GM19395 (cell line): ENCODE measurements around the gene CFAP97.
A peak's percentile ranks its signal among the peaks of the same experiment; 100 is the strongest.
"Not testable (repeated sequence)": the region's sequence is repeated elsewhere in the genome, so short reads cannot be mapped to it uniquely, and the experiment has no call there.

ENCODE experiments used
- ATAC-seq: cut with Tn5 transposase; IDR thresholded peaks from one replicate; pipeline ENCODE4 v1.9.1; 2021; ENCODE audit warnings: mild to moderate bottlenecking, moderate library complexity; ENCODE audit not compliant: unreplicated experiment

Gene CFAP97

DNA sequence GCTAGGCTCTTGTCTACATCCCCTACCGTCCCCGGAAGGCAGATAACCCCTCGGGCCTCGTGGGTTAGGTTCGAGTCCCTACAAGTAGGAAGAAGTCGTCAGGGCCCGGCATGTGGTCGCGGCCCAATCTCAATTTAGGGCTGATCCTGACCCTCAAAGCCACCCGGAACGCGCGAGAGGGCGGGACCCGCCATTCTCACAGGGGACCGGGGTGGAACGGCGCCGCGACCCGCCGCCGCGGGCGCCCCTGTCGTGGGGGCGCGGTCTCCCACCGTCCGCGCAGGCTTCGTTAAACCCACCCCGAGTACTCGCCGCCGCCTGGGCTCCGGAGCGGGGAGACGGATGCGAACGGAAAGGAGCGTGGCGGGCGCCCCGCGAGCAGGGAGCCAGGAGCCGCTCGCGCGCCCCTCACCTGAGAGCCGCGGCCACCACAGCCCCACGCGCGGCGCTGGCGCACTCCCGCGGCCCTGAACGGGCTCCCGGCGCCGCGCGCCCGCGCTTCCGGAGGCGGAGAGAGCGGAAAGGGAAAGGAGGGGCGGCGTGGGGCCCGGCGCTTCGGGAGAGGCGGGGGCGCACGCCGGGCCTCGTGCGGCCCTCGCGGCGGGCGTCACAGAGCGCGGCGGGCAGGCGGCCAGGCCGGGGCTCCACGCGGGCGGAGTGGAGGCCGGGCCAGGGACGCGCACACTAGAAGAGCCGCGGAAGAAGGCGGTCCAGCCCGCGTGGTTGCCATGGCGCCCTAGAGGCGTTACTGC lies at the start of gene CFAP97:
TSS of gene CFAP97 (minus strand) at position 515 of the 752 bp plus-strand sequence. CDS start 12,804 bp downstream, outside the sequence.
- peak; percentile 69 for ATAC-seq

- ATAC-seq = peak; percentile 44
Observed at GRCh38 chr4:185249105-185249504, 45.3 kb upstream of the CFAP97 start.

DNA sequence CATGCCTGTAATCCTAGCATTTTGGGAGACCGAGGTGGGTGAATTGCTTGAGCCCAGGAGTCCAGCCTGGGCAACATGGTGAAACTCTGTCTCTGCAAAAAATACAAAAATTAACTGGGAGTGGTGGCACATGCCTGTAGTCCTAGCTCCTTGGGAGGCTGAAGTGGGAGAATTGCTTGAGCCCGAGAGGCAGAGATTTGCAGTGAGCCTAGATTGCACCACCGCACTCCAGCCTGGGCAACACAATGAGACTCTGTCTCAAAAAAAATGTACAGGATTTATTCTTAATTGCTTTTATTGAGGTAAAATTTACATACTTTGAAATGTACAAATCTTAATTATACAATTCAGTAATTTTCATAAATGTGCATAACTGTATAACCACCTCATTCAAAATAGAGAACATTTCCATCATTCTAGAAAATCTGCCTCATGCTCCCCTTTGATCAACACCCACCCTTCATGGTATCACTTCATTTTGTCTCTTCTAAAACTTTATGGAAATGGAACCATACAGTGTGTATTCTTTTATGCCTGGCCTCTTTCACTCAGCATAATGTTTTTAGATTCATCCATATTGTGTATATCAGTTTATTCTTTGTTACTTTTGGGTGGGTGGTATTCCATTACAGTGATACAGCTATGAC lies 44.7 kb upstream of the CFAP97 start:
- no peak for ATAC-seq

DNA sequence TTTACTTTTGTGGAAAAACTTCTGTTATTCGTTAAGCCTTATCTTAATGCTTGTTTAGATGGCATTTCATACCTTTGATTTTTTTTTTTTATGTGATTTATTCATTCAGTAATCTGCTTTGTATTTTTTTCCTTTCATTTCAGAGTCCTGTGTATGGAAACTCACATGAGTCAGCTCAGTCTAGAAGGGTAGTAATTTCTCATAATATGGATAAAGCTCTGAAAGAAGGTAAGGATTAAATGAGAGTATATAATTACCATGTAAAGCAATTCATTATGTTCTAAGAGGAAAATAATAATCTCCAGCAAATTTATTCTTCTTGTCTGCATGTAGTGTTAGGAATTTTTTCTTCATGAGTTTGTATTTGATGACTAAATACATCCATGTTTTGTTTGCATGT lies 43.4 kb upstream of the CFAP97 start:
- no peak for ATAC-seq

GRCh38 chr4:185246453-185246852 lies 42.7 kb upstream of the CFAP97 start:
- no peak for ATAC-seq

DNA sequence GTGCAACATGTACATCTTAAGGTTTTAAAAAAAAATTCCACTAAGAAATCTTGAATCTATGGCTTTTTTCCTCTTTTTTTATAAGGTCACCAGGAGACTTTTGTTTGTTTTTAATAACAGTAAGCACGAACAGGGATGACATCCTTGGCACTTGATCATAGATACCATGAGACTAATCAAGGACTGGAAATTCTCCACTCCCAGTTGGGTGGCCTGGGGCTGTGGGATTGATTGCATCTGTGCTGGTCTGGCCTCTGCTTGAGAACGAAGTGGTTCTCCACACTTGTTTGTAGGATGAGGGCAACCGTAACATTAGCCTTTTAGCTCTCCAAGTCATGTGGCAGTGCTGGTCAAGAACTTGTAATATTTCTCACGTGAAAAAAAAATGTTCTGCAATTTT lies 41.0 kb upstream of the CFAP97 start:
- no peak for ATAC-seq

- ATAC-seq = no peak
Observed at GRCh38 chr4:185243879-185244278, 40.1 kb upstream of the CFAP97 start.

GRCh38 chr4:185242749-185243533 lies 39.1 kb upstream of the CFAP97 start:
- no peak for ATAC-seq

GRCh38 chr4:185240486-185240885 lies 36.7 kb upstream of the CFAP97 start:
- ATAC-seq = not testable (repeated sequence)

DNA sequence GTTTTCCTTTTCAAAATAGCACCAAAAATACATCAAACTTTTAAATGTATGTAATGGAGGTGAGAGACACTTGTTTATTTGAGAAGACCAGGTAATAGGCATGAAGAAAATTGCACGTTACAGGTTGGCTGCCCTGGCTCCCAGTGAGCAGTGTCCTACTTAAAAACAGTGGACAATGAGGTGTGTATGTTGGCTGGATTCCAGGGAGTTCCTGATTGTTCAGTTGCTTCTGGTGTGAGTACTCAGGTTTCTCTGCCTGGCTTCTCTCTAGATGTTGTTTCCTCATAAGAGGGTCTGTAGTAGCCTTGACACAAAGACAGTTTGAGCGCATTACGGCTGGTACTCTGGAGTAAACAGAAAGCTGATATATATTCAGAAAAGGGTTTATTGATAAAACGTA lies 35.0 kb upstream of the CFAP97 start:
- no peak for ATAC-seq

- no peak for ATAC-seq
Observed at GRCh38 chr4:185238215-185238681, 34.4 kb upstream of the CFAP97 start.

- no peak for ATAC-seq
Observed at GRCh38 chr4:185237175-185237574, 33.4 kb upstream of the CFAP97 start.

GRCh38 chr4:185235843-185236503 lies 32.2 kb upstream of the CFAP97 start:
- ATAC-seq = no peak

GRCh38 chr4:185235119-185235842 lies 31.5 kb upstream of the CFAP97 start:
- ATAC-seq = no peak

GRCh38 chr4:185232370-185232769 lies 28.6 kb upstream of the CFAP97 start:
- ATAC-seq = no peak

DNA sequence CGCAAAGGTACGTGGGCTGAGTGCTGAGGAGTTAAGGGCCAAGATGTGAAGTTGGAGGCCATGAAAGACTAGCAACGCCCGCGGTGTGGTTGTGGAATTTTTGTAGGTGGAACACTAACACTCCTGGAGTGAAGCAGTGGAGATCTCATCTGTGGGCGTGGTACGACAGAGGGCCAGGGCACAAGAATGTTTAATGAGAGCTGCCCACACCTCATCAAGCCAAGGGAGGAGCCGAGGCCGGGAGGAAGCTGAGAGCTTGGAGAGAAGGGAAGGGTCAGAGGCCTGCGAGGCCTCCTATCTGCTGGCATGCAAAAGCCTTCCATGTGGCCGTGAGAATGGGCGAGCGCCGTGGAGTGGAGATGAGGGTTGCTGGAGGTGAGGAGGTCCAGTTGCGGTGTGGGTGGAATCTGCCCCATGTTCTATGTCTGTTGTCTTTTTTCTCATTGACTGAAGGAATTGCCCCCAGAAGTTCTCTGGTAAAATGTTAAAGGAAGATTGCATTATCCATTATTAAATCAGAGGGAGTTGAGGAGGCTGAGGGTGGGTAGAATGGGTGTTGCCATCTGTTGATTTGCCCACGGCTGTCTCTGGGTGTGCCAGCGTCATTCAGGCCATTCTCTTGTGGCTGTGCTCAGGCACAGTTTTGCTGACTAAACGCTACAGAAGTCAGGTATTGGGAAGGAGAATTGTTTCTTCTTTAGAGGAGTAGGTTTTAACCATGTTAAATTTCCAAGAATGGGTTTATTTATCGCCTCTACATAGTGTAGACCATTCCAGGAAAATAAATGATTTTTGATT lies 25.4 kb upstream of the CFAP97 start:
- ATAC-seq = no peak

- ATAC-seq = no peak
Observed at GRCh38 chr4:185227713-185228278, 24.0 kb upstream of the CFAP97 start.

DNA sequence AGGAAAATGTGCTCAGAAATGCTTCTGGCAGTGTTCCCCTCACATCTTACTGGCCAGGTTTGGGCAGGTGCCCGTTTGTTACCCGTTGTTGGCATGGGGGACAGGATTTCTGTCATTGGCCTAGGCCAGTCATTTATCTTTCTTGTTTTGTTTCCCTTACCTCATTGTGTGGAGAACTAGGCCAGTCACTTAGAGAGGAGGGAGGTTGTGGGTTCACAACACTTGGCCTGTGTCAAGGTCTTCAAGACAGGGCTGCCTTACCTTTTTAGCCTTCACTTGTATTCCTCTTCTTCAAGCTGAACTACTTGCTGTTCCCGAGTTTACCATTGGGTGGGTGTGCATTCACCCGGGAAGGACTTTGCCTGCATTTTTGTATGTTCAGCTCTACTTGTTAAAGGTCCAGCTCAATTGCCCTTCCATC lies 23.3 kb upstream of the CFAP97 start:
- ATAC-seq = no peak

DNA sequence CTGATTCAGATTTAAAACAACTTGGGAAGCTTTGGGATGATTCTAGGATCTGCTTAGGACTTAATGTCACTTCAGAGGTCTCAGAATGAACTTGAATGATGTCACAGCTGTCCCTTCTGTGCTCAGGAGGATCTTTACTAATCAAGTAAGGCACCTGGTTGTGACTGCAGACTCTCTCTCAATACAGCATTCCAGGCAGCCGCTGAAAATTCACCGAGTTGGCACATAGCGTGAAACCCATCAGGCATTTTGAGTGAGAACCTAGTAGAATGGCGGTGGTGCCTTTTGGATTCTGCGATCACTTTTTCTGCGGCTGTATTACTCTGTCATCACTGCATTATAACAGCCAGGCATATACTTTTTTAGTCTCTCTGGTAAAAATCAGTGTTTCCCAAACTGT lies 22.1 kb upstream of the CFAP97 start:
- no peak for ATAC-seq
